HG03103 (cell line): ENCODE data around the gene GJA1.

ENCODE experiments used
- ATAC-seq: cut with Tn5 transposase; IDR thresholded peaks from one replicate; pipeline ENCODE4 v1.9.1; 2021; ENCODE audit warnings: low read depth; ENCODE audit not compliant: unreplicated experiment

The GJA1 gene

GRCh38 chr6:121482004-121482693, 46.7 kb downstream of the GJA1 start:
- ATAC-seq, result no peak

DNA sequence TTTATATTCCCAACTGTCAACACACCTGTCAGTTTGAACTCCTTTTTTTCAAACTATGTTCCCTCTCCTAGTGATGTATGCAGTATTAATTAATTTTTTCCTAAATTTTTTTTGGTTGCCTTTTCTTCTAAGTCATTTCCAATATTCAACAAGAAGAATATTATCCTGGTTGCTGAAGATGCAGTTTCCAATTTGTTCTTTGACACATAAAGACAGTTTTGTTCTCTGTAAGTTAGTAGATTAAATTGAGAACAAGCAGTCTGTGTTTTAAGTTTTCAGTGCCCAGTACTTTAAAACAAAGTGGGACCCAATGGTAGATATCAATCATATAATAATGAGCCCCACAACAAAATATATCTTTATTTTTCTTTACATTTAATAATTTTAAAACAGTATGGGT, 47.3 kb downstream of the GJA1 start:
- no peak for ATAC-seq

DNA sequence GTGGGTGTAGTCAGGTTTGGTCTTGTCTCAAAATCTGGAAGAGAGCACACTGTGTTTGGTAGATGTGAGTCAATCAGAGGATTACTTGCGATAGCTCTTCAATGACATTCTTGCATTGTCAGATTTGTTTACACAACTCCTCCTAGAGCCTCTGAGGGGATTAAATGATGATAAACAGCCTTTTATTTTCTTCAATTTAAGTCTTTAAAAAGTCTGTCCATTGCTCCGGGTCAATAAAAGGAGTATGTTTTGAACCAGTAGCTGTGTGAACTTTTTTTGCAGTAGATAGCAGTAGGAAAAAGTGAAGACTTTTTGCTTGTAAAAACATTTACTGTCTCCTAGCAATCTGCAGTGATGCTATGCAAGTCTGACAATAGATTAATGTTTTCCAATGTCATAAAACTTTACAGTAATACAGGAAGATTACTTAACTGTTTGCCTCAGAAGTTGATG, 49.9 kb downstream of the GJA1 start:
- no peak for ATAC-seq

DNA sequence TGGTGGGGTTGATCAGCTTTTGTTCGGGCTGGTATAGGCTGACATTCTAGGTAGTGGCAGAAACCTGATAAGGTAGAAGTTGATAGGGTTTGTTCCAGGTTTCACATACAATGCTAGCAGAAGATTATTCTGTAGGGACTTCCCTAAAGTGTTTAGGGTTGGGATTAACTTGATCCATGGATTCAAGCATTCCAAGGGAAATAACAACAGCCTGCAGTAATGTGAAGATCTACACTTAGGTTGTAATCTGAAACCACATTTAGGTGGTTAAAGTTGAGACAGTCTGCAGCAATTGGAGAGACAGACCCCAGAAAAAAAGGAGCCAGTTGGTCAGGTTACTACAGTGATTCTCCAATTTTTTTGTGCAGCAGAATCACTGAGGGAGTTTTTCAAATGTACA, 56.1 kb downstream of the GJA1 start:
- no peak for ATAC-seq

- no peak for ATAC-seq
These were observed 57.1 kb downstream of the GJA1 start for GRCh38 chr6:121492536-121492935.

DNA sequence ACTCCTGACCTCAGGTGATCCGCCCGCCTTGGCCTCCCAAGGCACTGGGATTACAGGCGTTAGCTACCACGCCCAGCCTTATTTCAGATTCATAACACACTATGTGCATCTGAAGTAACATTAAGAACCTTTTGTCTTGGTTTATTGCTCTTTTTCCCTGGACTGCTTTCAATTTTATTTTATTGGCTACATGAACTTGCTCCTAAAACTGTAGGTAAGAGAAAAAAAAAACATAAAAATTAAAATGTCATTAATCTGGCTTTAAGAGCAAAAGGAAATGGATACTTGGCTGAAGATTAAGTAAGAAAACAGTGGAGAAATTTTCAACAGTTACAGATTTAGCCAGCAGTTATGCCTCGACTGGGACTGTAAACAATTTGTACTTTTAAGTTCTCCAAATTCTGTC, 62.5 kb downstream of the GJA1 start:
- ATAC-seq, result no peak

DNA sequence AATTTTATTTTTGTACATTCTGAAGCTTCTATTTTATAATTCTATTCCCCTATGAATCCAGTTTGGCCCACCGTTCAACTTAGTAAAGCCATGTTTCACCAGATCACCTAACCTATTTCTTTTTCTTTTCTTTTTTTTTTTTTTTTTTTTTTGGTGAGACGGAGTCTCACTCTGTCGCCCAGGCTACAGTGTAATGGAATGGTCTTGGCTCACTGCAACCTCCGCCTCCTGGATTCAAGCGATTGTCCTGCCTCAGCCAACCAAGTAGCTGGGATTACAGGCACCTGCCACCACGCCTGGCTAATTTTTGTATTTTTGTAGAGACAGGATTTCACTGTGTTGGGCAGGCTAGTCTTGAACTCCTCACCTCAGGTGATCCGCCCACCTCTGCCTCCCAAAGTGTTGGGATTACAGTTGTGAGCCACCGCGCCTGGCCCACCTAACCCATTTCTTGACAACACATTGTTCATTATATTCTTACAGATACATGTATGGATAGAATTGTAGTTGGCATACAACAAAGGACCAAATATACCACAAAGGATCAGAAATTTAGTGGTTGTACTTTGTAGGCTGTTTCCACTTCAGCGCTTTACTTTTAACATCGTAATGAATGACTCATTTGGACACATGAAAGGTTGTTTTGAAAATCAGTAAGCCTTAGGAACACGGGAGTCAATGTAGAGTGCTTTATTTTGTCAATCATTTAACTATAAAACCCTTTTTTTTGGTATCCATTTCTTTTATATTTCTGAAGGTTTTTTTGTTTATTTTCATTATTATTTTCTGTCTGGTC, 63.2 kb downstream of the GJA1 start:
- no peak for ATAC-seq
